SW 1271 (cell line): Measurements from ENCODE around the gene TRPM5.
A peak's percentile ranks its signal among the peaks of the same experiment; 100 is the strongest.

Experiments
- DNase-seq, 2 experiments: peaks; one replicate each; lab custom pipeline; 2025; lab: John Stamatoyannopoulos, UW

Gene TRPM5

GRCh38 chr11:2420502-2421225 is 23.6 kb downstream of the TRPM5 start:
- DNase-seq = peak in 1 of 2 experiments; percentile 51

- DNase-seq = peak in 1 of 2 experiments; percentile 73
Observed at GRCh38 chr11:2419638-2420501, 24.4 kb downstream of the TRPM5 start.

- no peak for DNase-seq
Observed at GRCh38 chr11:2418693-2419360, 25.5 kb downstream of the TRPM5 start.

DNA sequence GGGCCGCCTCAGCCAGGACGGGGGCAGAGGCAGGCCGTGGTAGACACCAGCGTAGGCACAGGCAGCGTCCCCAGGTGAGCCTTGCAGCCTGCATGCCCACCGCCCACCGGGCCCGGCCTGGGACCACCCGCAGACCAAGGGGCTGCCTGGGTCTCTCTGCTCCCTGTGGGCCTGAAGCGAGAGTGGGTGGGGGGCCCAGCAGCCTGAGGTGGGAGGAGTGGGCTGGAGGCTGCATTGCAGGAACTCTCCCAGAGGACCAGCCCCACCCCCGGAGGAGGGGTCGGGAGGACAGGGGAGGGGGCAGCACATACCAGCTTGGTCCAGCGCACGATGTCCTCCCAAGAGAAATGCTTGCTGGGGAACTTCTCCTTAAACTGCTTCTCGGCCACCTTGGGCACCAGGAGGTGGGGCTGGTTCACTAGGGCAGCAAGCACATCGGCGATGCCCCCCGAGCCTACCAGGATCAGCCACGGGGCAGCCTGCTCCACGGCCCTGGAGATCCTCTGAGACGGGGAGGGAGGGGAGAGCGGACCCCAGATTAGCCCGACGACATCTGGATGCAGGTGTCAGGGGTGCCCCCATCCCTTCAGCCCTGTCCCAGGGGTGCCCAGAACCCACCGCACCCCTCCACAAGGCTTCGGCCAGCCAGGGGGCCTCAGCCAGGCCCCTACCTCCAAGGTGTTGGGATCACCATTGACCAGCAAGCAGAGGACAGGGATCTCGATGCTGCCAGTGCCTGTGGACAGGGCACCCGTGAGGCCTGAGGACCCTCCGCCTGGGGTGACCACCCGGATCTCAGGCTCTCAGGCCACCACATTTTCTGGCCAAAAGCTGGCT is 26.2 kb downstream of the TRPM5 start:
- no peak for DNase-seq

DNA sequence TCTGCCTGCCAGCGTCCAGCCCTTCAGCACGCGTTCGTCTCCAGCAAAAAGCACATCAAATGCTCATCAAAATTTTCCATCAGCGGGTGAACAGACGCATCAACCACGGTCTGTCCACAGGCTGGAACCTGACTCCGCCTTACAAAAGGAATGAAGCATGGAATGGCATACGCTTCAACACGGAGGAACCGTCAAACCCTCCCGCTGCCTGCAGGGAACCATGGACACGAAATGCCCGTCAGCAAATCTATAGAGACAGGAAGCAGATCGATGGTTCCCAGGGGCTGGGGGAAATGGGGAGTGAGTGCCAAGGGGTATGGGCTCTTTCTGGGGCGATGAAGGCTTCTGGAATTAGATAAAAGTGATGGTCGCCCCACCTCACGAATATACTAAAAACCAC is 27.5 kb downstream of the TRPM5 start:
- no peak for DNase-seq

DNA sequence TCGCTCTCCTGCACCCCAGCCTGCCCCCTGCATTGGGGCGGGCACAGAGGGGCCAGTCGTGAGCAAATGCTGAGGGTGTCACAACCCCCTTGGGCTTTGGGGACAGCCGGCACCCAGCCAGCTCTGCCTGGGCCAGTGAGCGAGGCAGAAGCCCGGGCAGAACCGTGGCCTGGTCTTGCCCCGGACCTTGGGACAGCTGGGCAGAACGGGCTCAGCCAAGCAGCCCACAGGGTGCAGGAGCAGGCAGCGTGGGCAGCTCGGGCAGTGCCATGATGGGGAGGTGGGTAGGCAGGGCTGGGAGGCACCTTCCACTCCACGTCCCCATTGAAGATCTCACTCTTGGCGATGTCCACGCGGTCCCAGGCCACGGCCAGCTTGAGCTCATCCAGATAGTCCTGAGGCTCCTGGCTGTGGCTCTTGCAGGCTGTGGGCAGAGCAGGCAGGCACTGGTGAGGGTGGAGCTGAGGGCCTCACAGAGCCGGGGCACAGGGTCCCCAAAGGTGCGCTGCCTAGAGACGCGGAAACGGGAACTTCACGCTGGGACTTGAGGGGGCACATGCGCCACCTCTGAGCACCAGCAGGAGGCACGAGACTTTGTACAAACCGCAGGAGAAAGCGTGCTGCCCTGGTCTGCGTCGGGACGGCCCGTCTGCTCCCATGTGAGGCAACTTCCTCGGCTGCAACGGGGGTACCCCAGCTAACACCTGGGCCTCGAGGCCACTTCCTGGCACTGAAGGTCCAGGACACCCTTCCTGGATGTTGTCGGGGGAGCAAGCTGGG is 28.5 kb downstream of the TRPM5 start:
- no peak for DNase-seq

- DNase-seq = no peak
Observed at GRCh38 chr11:2415171-2415570, 29.1 kb downstream of the TRPM5 start.

GRCh38 chr11:2414616-2415015 is 29.7 kb downstream of the TRPM5 start:
- no peak for DNase-seq

DNA sequence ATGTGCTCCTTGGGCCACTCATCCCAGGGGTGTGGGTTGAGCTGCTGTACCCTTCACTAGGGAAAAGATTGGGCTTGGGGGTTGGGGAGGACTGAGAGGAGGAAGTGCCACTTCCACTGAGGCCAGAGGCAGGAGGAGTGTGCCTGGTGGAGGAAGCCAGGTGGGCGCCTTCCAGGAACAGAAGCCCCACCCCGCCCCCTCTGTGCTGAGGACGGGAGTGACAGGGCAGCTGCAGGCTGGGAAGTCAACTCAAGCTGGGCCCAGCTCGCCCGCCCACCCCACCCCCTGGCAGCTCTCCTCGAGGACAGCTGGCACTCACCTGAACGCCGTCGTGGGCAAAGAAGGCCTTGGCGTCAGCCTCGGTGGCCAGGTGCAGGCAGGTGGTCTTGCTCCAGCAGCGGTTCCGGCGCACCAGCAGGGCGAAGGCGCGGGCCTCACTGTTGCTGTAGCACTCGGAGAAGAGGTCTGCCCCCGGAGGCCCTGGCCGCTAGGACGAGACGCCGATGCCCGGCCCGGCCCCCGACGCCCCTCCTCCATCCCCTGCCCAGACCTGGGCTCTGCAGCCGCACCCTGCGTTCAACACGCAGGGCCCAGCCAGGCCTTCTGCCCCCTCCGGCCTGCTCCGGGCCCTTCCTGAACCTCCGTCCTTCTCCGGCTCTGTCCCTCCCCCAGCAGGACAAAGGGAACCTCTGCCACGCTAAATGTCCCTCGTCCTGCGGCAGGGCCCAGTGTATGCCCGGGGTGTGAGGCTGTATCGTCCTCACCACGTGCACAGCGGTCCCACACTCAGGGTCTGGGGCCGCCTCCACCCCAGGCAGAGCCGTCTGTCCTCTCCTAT is 30.4 kb downstream of the TRPM5 start:
- no peak for DNase-seq

- no peak for DNase-seq
Observed at GRCh38 chr11:2412323-2412722, 32.0 kb downstream of the TRPM5 start.

DNA sequence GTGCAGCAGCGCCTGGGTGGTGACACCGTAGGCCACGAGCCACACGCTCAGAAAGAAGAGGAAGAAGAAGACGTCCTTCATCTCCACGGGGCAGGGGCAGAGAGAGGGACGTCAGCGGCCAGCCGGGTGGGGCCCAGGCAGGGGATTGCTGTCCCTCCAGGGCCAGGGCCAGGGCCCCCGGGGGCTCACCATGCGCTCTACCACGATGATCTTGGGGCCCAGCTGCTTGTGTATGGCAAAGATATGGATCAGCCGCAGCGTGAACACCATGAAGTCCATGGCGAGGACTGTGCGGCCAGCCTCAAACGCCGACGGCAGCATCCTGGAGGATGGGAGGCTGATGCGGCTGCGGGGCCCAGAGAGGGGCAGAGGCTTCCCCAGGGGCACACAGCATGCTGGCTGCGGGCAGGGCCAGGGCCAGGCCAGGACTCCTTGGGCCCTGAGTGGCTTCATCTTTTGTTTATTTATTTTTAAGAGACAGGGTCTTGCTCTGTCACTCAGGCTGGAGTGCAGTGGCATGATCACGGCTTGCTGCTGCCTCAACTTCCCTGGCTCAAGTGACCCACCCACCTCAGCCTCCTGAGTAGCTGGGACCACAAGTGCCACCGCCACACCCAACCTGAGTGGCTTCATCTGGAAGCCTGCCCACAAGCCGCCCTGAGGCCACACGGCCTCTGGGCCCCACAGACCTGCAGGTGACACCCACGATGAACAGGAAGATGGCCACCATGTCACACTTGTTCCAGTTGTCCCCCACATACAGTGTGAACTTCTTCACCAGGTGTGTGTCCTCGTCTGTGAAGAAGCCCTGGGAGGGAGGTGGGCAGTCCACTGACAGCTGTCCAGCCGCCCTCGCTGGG is 32.6 kb downstream of the TRPM5 start:
- no peak for DNase-seq

GRCh38 chr11:2410616-2411015 is 33.7 kb downstream of the TRPM5 start:
- no peak for DNase-seq

DNA sequence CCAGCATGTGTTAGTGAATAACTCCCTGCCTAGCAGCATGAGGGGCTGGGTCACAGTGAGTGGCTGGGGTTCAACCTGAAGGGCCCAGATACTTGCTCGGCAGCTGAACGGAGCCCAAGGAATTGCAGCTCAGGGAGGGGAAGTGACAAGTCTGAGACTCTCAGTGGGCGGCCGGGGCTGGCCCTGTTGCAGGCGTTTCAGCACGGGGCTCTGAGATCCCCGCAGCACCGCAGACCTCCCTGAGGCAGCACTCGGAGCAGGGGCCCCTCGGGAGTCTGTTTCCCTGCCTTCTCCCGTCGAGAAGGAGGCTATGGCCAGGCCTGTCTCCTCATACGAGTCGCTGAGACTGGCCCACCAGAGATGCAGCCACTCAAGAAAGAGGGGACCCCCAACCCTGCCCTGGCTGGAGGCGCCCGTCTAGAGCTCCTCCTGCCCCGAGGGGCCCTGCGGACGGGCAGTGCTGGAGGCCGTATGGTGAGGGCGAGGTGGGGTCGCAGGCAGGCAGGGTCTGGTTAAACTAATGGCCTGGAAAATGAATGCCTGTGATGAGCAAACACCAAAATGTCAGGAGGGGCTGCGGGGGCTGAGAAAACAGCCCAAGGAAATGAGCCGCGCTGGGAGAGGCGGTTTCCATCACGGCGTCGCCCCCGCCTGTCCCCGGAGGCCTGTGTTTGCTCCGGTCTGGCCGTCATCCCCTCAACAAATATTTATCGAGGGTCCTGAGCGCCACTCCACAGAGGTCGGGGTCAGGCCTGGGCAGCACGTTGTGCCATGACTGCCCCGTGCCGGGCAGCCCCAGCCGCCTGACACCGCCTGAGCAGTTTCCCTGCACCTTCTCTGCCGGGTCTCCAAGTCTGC is 34.5 kb downstream of the TRPM5 start:
- DNase-seq = no peak

GRCh38 chr11:2409126-2409525 is 35.2 kb downstream of the TRPM5 start:
- DNase-seq = no peak

DNA sequence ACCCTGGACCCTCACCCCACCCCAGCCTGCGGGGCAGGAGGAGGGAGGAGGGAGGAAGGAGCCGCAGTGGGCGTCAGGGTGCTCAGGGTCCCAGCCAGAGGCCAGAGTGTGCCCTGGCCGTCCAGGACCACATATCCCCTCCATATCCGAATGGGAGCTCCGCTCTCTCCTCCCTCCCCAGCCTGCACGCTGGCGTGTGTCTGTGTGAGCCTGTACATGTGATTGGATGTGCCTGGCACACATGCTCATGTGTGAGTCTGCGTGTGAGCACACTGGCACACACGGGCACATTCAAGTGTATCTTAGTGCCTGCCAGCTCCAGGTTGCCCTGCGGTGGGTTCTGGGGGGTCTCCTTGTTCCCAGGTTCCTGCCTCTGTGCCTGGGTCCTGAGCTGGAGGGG is 35.6 kb downstream of the TRPM5 start:
- no peak for DNase-seq

DNA sequence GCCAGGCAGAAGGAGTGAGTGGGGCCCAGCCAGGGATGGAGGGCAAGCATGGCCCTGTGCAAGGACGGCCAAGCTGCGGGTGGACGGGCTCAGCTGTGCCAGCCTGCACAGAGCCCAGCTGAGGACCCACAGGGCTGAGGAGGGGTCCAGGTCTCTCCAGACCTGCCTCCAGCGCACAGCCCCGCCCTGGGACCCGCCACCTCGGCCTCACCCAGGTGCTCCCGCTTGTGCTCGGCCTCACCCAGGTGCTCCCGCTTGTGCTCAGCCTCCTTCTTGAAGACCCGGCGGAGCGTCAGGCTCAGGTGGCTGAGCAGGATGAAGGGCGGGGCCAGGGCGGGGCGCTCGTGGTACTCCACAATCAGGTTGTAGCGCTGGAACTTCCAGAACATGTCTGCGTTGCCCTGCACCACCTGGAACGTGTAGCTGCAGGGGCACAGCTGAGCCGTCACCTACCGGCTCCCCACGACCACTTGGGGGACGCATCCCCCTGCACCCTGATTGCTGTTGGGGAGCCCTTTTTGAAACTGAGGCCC is 37.4 kb downstream of the TRPM5 start:
- DNase-seq = no peak

DNA sequence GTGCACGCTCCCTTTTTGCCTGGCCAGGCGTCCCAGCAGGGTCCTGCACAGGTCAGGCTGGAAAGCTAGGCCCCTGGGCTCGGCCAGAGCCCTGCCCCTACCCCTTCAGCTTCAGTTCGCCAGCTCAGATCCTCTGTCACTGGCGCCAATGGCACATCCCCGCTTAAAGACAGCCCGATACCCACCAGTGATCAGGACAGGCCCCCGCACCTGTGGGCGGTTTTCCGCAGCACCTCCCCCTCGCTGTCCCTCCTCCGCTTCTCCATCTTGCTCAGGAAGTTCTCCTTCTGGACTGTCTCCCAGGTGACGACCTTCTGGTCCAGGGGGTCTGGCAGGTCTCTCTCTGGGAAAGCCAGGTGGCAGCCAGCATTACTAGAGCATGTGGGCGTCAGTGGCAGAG is 37.9 kb downstream of the TRPM5 start:
- DNase-seq = no peak

GRCh38 chr11:2404735-2405196 is 39.5 kb downstream of the TRPM5 start:
- DNase-seq = no peak
